H7 (cell line): ENCODE data around the gene ZNF345. TPM values are rescaled to one million over a fixed set of nuclear protein-coding genes. Genes with fewer than 3 reads are reported as not detected.

Source experiments
- DNase-seq: peaks from one replicate; pipeline ENCODE4 v3.0.0; 2012
- H3K27me3 ChIP-seq: 2 replicates; pipeline ENCODE4 v1.6.0; 2011; ENCODE audit warnings: mild to moderate bottlenecking, low read length; ENCODE audit not compliant: control insufficient read depth, insufficient read depth
- H3K36me3 ChIP-seq: replicated peaks from 2 replicates; pipeline ENCODE4 v1.5.1; 2011; ENCODE audit warnings: low read length; ENCODE audit not compliant: control insufficient read depth, insufficient read depth
- H3K4me3 ChIP-seq: 2 replicates; pipeline ENCODE4 v1.5.1; 2011; ENCODE audit warnings: low read depth, mild to moderate bottlenecking, control low read depth, low read length, moderate library complexity; ENCODE audit not compliant: insufficient read depth
- total RNA-seq: library from RNA; depleted of rRNA; stranded (reverse); fragments of >200 nt; shearing (Covaris generic); gene quantifications from 2 replicates; pipeline ENCODE4 v1.2.3, GENCODE V29; 2014; rRNA removed

The ZNF345 gene
- 3.0 and 3.3 TPM in 2 replicates for total RNA-seq

DNA sequence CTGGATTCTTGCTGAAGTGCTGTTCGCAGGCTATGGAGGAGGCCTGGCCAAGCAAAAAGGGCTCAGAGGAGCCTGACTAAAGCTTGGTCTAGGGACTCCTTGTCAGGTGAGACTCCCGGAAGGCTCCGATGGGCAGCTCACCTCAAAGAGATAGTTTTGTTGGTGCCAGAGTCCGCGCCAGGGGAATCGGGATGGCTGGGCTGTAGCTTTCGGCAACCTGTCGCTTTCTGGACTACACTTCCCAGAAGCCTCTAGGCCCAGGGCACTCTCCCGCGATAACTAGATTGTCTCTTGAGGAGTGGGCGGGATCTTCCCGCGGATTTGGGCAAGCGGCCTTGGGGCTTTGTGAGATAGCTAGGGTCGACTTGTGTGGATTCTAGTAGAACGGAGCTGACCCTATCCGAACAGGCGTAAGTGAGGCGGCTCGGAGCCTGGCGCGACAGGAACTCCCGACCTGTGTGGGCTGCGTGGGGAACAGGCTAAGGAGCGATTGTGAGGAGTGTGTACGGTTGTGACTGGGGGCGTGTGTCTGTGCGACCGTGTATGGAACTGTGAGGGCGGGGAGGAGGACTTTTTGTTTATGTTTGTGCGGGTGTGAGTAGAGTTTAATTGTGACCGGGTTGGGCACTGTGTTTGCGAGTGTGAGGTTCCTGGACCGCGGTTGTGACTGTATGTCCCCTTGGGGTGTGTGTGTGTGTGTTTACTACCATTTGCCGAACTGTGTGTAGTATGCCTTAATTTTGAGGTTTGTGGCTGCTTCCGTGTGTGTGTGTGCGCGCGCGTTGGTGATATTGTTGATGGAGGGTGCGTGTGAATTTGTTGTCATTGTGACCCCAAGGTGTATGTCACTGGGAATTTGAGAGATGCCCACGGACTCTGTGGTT, at the start of gene ZNF345:
Gene ZNF345, plus strand, starts transcription at position 318 of the 884 bp plus-strand sequence. CDS start 25,955 bp downstream, outside the sequence.
- Histone ChIP-seq H3K4me3 (peak within 1 kb of the TSS; percentile 82), H3K36me3 (peaks cover 2% of the 10 kb centered on the region), H3K27me3 (no peaks in the 10 kb centered on the region)
- peak; percentile 89 for DNase-seq

DNA sequence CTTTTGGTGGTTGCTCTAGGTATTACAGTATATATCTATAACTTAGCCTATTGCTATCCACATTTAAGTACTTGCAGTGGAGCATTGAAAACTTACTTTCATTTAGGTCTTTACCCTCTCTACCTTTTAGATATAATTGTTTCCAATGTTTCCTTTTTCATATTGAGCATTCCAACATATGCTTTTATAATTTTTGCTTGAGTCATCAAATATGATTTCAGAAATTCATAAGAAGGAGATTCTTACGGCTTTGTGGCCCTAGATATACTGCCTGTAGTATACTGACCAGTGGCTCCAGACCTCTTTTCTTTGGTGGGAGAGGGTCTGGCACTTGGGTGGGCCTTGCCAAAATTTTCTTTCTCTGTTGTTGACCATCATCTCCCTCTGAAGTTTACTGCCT, 45.3 kb upstream of the ZNF345 start:
- H3K4me3 ChIP-seq, result no peak overlapping the region
- no peaks in the 10 kb centered on the region for H3K36me3 ChIP-seq
- no peak for DNase-seq
- no peaks in the 10 kb centered on the region for H3K27me3 ChIP-seq

DNA sequence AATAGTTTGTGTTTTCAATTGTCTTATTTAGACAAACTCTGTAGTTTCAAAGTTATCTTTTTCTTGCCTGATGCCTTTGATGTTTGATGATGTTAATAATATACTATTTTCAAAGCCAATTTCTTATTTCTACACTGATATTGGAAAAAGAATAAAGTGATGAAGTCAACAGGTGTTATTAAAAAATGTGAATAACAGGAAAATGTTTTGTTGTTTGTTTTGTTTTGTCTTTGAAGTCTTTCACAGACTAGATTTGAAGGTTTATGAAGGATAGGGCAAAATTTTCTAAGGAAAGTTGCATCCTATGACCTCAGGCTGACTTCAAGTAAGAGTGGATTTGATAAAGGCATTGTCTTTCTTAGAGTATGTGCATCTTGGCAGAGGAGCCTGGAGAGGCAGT, 43.6 kb upstream of the ZNF345 start:
- Histone ChIP-seq H3K4me3 (no peak overlapping the region), H3K27me3 (no peaks in the 10 kb centered on the region), H3K36me3 (no peaks in the 10 kb centered on the region)
- DNase-seq, result no peak

DNA sequence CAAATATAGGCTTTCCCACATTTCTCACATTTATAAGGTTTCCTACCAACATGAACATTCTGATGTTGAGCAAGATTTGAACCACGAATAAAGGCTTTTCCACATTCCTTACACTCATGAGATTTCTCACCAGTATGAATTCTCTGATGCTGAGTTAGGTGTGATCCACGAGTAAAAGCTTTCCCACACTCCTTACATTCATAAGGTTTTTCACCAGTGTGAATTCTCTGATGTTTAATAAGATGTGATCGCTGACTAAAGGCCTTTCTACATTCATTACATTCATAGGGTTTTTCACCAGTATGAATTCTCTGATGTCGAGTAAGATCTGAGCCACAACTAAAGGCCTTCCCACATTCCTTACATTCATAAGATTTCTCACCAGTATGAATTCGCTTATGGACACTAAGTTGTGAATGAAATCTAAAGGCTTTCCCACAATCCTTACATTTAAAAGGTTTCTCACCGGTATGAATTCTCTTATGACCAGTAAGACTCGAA, 31.5 kb upstream of the ZNF345 start:
- no peaks in the 10 kb centered on the region for H3K27me3 ChIP-seq
- H3K36me3 ChIP-seq, result peaks cover 11% of the 10 kb centered on the region
- H3K4me3 ChIP-seq, result no peak overlapping the region
- no peak for DNase-seq

DNA sequence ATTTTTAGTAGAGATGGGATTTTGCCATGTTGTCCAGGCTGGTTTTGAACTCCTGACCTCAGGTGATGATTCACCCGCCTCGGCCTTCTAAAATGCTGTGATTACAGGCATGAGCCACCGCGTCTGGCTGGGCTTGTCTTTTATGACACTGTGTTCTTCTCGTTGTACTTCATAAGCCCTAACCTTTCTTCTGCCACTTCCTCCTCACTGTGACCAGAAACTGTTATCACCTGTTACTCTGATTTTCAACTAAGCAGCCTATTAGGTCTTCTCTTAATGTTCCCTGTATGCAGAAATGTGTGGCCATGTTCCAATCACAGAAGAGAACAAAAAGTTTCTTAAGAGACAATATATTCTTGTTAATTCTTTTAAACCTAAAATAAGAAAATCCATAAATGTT, 28.9 kb upstream of the ZNF345 start:
- no peak overlapping the region for H3K4me3 ChIP-seq

DNA sequence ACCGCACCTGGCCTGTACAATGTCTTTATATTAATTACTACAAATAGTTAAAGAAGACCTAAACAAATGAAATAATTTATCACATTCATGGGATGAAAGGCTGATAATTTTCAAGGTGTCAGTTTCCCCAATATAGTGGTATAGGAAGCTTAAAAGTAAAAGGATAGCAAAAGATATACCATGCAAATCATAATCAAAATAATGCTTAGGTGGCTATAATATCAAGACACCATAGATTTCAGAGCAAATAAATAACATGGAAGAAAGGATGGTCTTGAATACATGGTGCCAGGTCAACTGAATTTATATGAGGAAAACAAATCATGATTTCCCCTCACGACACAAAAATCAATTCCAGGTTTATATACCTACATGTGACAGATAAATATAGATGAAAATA, 17.2 kb upstream of the ZNF345 start:
- Histone ChIP-seq H3K4me3 (no peak overlapping the region), H3K27me3 (no peaks in the 10 kb centered on the region), H3K36me3 (no peaks in the 10 kb centered on the region)
- DNase-seq, result no peak

More for the DNA sequence above, 28.9 kb upstream of the ZNF345 start:
- Histone ChIP-seq H3K36me3 (peaks cover 11% of the 10 kb centered on the region), H3K27me3 (no peaks in the 10 kb centered on the region)
- DNase-seq, result no peak

DNA sequence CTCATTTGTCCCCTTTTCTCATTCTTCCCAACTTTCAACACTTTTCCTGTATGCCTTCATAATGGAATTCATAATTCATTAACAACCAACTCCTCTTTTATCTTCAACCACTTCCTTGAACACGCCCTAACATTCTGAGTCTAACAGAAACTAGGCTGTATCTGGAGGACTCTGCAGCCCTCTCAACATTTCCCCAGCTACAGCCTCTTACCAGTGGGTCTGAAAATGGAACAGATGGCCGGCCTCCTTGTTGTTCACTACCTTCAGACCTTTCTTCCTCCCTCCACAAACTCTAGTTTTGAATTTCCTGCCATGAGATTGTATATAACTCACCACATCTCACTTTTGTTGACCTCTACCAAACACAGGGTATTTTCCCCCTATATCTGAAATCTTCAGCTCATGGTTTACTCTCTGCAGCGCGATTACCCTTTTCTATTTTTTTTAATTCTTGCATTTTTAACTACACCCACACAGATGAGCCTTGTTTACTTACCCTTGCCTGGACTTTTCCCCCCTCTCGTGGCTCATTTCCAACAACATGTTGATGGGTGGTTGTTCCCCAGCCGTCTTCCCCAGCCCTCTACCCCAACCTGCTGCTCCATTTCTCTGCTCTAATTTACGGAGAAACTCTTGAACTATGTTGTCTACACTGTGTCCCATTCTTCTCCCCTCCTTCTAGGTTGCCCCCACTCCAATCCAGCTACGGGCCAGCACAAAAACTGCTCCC, 13.3 kb upstream of the ZNF345 start:
- Histone ChIP-seq H3K36me3 (no peaks in the 10 kb centered on the region), H3K27me3 (no peaks in the 10 kb centered on the region), H3K4me3 (peak overlapping the region; percentile 73)
- no peak for DNase-seq

DNA sequence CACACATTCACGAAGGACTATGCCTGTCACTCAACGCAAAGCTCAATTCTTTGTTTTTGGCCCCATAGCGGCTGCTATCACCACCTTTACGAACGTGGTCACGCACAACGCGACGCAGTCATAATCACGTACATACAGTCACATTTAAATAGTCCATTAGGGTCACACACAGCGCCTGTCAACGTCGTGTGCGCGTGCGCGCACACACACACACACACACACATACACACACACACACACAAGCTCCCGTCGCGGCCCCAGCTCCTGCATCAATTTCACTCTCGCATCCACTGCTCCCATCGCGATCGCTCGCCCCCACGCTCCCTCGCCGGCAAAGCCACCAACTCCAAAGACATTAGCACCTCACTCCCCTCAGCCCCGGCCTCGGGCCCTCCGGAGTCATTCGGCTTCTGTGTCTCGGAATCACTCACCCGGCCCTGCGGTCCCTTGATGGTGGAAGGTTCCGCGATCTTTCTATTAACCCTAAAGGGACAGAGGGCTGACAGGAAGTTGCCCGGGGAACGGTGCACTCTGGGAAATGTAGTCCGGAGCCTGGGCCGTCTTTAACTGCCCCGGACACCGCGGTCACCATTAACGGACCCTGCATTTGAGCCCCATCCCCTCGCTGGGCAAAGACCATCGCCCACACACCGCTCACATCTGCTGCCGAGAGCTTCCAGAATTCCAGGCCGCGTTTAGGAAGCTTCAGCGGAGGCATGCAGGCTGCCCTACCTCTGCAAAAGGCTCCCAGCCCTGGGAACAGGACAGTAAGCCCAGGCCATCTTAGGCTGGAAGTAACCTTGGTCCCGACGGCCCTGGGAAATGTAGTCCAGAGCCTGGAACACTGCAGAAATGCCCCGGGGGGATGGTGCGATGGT, 12.5 kb upstream of the ZNF345 start, which contains the start of gene ZNF790:
Gene ZNF790, minus strand, starts transcription at position 482 of the 878 bp plus-strand sequence. CDS start 12,768 bp downstream, outside the sequence.
- no peaks in the 10 kb centered on the region for H3K27me3 ChIP-seq
- peak; percentile 88 for DNase-seq
- H3K36me3 ChIP-seq, result peaks cover 1% of the 10 kb centered on the region; the same call in 1 of the 2 replicates
- peak within 1 kb of the TSS; percentile 73 for H3K4me3 ChIP-seq

DNA sequence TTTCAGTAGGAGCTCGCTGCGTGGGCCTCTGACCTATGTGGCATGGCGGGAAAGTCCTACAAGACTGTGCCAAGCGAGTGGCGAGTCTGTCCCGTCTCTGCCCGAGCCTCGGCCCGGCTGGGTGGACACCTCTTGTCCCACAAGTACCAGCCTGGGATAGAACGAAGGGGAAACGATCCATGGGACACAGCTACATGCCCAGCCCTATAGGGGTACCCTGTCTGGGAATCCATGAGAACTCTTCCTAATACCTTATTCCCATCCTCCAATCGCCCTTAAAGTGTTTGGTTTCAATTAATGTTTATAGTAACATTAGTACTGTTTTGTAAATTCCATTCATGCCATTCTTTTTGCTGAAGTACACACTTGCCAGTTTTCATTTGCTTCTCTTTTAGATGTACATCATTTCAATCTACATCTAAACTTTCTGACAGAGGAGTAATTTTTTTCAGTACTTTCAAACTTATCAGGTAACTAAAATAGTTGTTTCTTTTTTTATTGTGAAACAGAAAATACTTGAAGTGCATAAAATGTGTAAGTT, 11.8 kb upstream of the ZNF345 start:
- no peaks in the 10 kb centered on the region for H3K27me3 ChIP-seq
- H3K4me3 ChIP-seq, result peak overlapping the region; percentile 73
- peaks cover 1% of the 10 kb centered on the region; the same call in 1 of the 2 replicates for H3K36me3 ChIP-seq
- no peak for DNase-seq

DNA sequence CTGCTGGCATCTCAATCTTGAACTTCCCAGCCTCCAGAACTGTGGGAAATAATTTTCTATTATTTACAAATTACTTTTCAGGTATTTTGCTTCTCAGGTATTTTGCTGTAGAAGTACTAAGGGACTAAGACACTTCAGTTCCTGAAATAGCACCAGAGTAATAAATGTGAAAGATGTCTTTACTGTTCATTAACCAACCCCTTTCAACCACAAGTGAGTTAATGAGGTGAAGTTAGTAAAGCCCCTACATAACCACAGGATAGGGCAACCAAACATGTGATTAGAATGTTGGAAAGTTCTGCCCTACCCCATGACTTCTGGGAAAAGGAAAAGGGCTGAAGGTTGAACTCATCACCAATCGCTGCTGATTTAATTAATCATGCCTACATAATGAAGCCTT, 2.7 kb upstream of the ZNF345 start:
- H3K36me3 ChIP-seq, result peaks cover 3% of the 10 kb centered on the region; the same call in 1 of the 2 replicates
- no peak overlapping the region for H3K4me3 ChIP-seq
- no peaks in the 10 kb centered on the region for H3K27me3 ChIP-seq
- DNase-seq, result no peak

DNA sequence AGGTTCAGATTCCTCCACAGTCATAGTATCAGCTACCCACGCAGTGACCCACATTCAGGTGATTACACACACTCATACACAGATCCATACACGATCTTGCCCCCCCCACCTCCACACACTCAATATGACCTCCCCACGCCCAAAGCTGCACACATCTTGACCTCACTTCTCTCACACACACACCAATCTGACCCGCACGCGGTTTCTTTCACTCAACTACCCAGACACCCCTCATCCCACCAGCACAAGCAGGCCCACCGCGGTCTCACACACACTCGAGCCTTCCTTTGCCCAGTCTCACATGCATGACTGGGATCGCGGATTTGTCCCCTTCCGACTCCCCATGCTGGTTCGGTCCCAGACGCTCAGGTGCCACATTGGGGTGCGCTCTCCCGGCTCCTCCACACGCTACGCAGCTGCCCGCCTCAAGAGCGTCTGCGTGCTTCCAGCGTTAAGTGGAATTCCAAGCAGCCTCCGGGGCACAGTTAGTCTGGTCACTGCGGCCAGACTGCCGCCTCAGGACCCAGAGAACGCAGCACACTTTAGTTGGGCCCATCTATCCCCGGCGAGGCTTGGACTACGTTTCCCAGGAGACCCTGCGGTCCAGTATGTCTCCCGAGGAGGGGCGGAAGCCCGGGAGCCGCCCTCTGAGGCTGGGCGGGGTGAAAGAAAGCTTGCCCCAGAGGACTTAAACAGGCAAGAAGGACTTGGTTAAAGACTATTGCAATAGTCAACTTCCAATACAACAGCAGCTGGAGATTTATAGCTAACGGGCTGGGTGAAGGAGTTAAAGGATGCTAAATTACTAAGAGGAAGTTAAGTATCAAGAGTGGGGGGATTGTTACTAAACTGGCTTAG, 746 bp upstream of the ZNF345 start:
- Histone ChIP-seq H3K27me3 (no peaks in the 10 kb centered on the region), H3K4me3 (peak overlapping the region; percentile 82), H3K36me3 (peaks cover 2% of the 10 kb centered on the region)
- peak; percentile 92 for DNase-seq

DNA sequence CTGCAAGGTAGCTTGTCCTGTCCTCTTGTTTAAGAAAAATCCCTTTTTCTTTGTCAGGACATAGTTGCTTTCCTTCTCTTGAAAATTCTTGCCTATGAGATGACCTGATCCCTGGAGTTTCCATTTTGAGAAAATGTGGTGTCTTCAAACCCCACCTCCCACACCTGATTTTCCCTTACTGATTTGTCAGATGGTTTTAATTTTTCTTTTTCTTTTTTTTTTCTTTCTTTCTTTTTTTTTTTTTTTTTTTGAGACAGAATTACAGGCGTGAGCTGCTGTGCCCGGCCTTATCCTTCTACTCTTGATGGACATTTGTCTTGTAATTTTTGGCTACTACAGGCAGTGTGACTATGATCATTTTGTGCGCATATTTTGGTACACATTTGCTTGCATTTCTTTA, 1.2 kb downstream of the ZNF345 start:
- no peaks in the 10 kb centered on the region for H3K27me3 ChIP-seq
- DNase-seq, result no peak
- peaks cover 4% of the 10 kb centered on the region for H3K36me3 ChIP-seq
- H3K4me3 ChIP-seq, result no peak overlapping the region
